HEK293 (cell line): ENCODE results near the gene POMT2.

Experiments
- CTCF ChIA-PET: fragments of 350-600 bp; formaldehyde crosslinking; extraction: SDS; loops from one replicate; lab custom pipeline; 2021; ENCODE audit warnings: antibody characterized with exemption; lab: Yijun Ruan, JAX
- POLR2A ChIA-PET: fragments of 300-600 bp; formaldehyde crosslinking; extraction: SDS; loops from one replicate; lab custom pipeline; 2020; ENCODE audit warnings: antibody characterized with exemption, inconsistent platforms; lab: Yijun Ruan, JAX
- H3K27ac ChIP-seq: fragments of 200-500 bp; sonication (Bioruptor generic); 2 replicates; pipeline ENCODE4 v1.5.1; 2014; ENCODE audit warnings: low read depth, low read length, control low read depth, inconsistent platforms; ENCODE audit errors: extremely low read depth
- H3K36me3 ChIP-seq, 2 experiments: fragments of 200-500 bp in 1 of 2; sonication (Bioruptor generic) in 1 of 2; 1 replicate in 1 of 2; 2 replicates in 1 of 2; pipeline ENCODE4 v1.5.1; 2014 to 2017; ENCODE audit warnings: inconsistent platforms in 2 of 2, low read length in 2 of 2; ENCODE audit not compliant: control insufficient read depth in 2 of 2, insufficient read depth in 1 of 2
- H3K4me1 ChIP-seq: fragments of 200-500 bp; sonication (Bioruptor generic); 2 replicates; pipeline ENCODE4 v1.5.1; 2014; ENCODE audit warnings: mild to moderate bottlenecking, low read length, inconsistent platforms; ENCODE audit not compliant: control insufficient read depth, insufficient read depth
- H3K4me3 ChIP-seq: 2 replicates; pipeline ENCODE4 v1.5.1; 2011; ENCODE audit warnings: low read depth, mild to moderate bottlenecking, control low read depth, low read length, moderate library complexity
- H3K9me3 ChIP-seq: fragments of 200-500 bp; sonication (Bioruptor generic); 2 replicates; pipeline ENCODE4 v1.5.1; 2014; ENCODE audit warnings: low read depth, low read length, inconsistent platforms; ENCODE audit not compliant: control insufficient read depth, insufficient read depth
- BCL11A ChIP-seq: fragments of 450-650 bp; formaldehyde crosslinking; IDR thresholded peaks from 2 replicates; pipeline ENCODE4 v1.5.1; 2016; ENCODE audit warnings: low read depth, missing biosample characterization, missing genetic modification characterization
- EGR2 ChIP-seq: fragments of 450-650 bp; formaldehyde crosslinking; IDR thresholded peaks from 2 replicates; pipeline ENCODE4 v1.5.1; 2016; ENCODE audit warnings: low read depth, missing biosample characterization, missing genetic modification characterization
- KLF1 ChIP-seq: fragments of 450-650 bp; formaldehyde crosslinking; IDR thresholded peaks from 2 replicates; pipeline ENCODE4 v1.5.1; 2016; ENCODE audit warnings: missing biosample characterization, missing genetic modification characterization
- KLF16 ChIP-seq: fragments of 450-650 bp; formaldehyde crosslinking; IDR thresholded peaks from 2 replicates; pipeline ENCODE4 v1.5.1; 2017; ENCODE audit warnings: missing biosample characterization, missing genetic modification characterization
- SP3 ChIP-seq: fragments of 450-650 bp; formaldehyde crosslinking; IDR thresholded peaks from 2 replicates; pipeline ENCODE4 v1.5.1; 2016; ENCODE audit warnings: missing biosample characterization, missing genetic modification characterization
- ZNF16 ChIP-seq: fragments of 450-650 bp; formaldehyde crosslinking; IDR thresholded peaks from 2 replicates; pipeline ENCODE4 v1.5.1; 2016; ENCODE audit warnings: low read depth, missing biosample characterization, missing genetic modification characterization
- ZNF175 ChIP-seq: fragments of 450-650 bp; formaldehyde crosslinking; IDR thresholded peaks from 2 replicates; pipeline ENCODE4 v1.5.1; 2016; ENCODE audit warnings: missing biosample characterization, missing genetic modification characterization
- ZNF202 ChIP-seq: fragments of 450-650 bp; formaldehyde crosslinking; IDR thresholded peaks from 2 replicates; pipeline ENCODE4 v1.5.1; 2016; ENCODE audit warnings: missing biosample characterization, missing genetic modification characterization, borderline replicate concordance
- ZNF23 ChIP-seq: fragments of 450-650 bp; formaldehyde crosslinking; IDR thresholded peaks from 2 replicates; pipeline ENCODE4 v1.5.1; 2016; ENCODE audit warnings: missing biosample characterization, missing genetic modification characterization, borderline replicate concordance
- ZNF239 ChIP-seq: fragments of 450-650 bp; formaldehyde crosslinking; IDR thresholded peaks from 2 replicates; pipeline ENCODE4 v1.5.1; 2016; ENCODE audit warnings: missing biosample characterization, missing genetic modification characterization
- ZNF292 ChIP-seq: fragments of 450-650 bp; formaldehyde crosslinking; IDR thresholded peaks from 2 replicates; pipeline ENCODE4 v1.5.1; 2016; ENCODE audit warnings: low read depth, missing biosample characterization, missing genetic modification characterization, borderline replicate concordance
- ZNF394 ChIP-seq: fragments of 450-650 bp; formaldehyde crosslinking; IDR thresholded peaks from 2 replicates; pipeline ENCODE4 v1.5.1; 2016; ENCODE audit warnings: missing biosample characterization, missing genetic modification characterization, mild to moderate bottlenecking, moderate library complexity, borderline replicate concordance
- ZNF561 ChIP-seq: fragments of 450-650 bp; IDR thresholded peaks from 2 replicates; pipeline ENCODE4 v1.5.1; 2018; ENCODE audit warnings: missing biosample characterization, missing genetic modification characterization, borderline replicate concordance
- ZNF626 ChIP-seq: fragments of 450-650 bp; sonication (Bioruptor Pico); formaldehyde crosslinking; IDR thresholded peaks from 2 replicates; pipeline ENCODE4 v1.5.1; 2018; ENCODE audit warnings: missing biosample characterization, missing genetic modification characterization, inconsistent platforms
- ZNF670 ChIP-seq: fragments of 450-650 bp; formaldehyde crosslinking; IDR thresholded peaks from 2 replicates; pipeline ENCODE4 v1.5.1; 2016; ENCODE audit warnings: missing biosample characterization, missing genetic modification characterization, low read depth
- ZNF747 ChIP-seq: fragments of 450-650 bp; formaldehyde crosslinking; IDR thresholded peaks from 2 replicates; pipeline ENCODE4 v1.5.1; 2016; ENCODE audit warnings: missing biosample characterization, missing genetic modification characterization
- ZNF843 ChIP-seq: fragments of 450-650 bp; formaldehyde crosslinking; IDR thresholded peaks from 2 replicates; pipeline ENCODE4 v1.5.1; 2016; ENCODE audit warnings: missing biosample characterization, missing genetic modification characterization
- ZXDB ChIP-seq: fragments of 450-650 bp; formaldehyde crosslinking; IDR thresholded peaks from 2 replicates; pipeline ENCODE4 v1.5.1; 2016; ENCODE audit warnings: missing biosample characterization, missing genetic modification characterization
- TF ChIP-seq, protein P1 (sequence below): sonication (generic); formaldehyde crosslinking; IDR thresholded peaks from 2 replicates; pipeline ENCODE4 v1.8.1; 2022; ENCODE audit warnings: mild to moderate bottlenecking, moderate library complexity, missing genetic modification reagents
- TF ChIP-seq, protein P2 (sequence below): fragments of 450-650 bp; formaldehyde crosslinking; IDR thresholded peaks from 2 replicates; pipeline ENCODE4 v1.5.1; 2016; ENCODE audit warnings: missing biosample characterization, missing genetic modification characterization
- TF ChIP-seq, protein P3 (sequence below): fragments of 450-650 bp; formaldehyde crosslinking; IDR thresholded peaks from 2 replicates; pipeline ENCODE4 v1.5.1; 2016; ENCODE audit warnings: missing biosample characterization, missing genetic modification characterization

The POMT2 gene

DNA sequence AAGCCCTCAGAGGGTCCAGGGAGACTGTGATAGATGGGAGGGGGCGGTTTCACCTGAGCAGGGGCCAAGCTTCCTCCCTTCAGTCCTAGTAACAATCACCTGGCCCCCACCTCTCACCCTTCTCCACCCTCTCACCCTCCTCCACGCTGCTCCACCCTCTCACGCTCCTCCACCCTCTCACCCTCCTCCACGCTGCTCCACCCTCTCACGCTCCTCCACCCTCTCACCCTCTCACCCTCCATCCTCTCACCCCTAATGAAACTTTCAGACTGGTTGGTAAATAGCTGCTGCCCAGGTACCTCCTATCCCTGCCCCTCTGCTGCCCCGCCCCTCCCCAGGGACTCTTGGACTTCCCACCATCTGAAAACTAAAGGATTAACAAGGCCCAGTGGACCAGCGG, 83.9 kb downstream of the POMT2 start (continued):
- TF ChIP-seq ZNF23 (no peak), EGR2 (tag by site-specific recombination) (peak; percentile 82), ZNF202 (tag by site-specific recombination) (no peak), BCL11A (tag by site-specific recombination) (no peak), SP3 (tag by site-specific recombination) (no peak), ZXDB (tag by site-specific recombination) (no peak)
- TF ChIP-seq, protein P1, sequence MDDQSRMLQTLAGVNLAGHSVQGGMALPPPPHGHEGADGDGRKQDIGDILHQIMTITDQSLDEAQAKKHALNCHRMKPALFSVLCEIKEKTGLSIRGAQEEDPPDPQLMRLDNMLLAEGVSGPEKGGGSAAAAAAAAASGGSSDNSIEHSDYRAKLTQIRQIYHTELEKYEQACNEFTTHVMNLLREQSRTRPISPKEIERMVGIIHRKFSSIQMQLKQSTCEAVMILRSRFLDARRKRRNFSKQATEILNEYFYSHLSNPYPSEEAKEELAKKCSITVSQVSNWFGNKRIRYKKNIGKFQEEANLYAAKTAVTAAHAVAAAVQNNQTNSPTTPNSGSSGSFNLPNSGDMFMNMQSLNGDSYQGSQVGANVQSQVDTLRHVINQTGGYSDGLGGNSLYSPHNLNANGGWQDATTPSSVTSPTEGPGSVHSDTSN (CRISPR knock-in tag): no peak
- TF ChIP-seq, protein P2, sequence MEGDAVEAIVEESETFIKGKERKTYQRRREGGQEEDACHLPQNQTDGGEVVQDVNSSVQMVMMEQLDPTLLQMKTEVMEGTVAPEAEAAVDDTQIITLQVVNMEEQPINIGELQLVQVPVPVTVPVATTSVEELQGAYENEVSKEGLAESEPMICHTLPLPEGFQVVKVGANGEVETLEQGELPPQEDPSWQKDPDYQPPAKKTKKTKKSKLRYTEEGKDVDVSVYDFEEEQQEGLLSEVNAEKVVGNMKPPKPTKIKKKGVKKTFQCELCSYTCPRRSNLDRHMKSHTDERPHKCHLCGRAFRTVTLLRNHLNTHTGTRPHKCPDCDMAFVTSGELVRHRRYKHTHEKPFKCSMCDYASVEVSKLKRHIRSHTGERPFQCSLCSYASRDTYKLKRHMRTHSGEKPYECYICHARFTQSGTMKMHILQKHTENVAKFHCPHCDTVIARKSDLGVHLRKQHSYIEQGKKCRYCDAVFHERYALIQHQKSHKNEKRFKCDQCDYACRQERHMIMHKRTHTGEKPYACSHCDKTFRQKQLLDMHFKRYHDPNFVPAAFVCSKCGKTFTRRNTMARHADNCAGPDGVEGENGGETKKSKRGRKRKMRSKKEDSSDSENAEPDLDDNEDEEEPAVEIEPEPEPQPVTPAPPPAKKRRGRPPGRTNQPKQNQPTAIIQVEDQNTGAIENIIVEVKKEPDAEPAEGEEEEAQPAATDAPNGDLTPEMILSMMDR (tag by site-specific recombination): no peak

DNA sequence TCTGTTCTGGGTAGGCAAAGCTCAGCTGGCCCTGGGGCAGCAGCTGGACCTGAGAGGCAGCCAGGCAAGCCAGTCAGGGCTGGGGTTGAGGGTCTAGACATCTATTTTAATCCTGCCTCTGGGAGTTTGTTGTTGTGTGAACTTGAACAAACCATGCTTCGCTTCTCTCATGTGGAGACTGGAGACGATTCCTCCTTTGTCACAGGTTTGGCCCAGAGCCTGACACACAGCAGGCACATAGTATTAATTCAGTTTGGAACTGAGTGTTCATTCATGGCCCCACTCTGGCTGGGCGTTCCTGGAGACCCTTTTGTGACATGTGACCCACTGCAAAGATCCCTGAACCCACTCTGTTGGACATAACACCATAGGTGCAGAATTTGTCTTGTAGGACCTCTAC, 89.0 kb downstream of the POMT2 start:
- no peak overlapping the region for H3K4me3 ChIP-seq
- TF ChIP-seq ZNF561 (tag by site-specific recombination): no peak
- no peak for TF ChIP-seq ZNF843 (tag by site-specific recombination)
- TF ChIP-seq ZNF670 (tag by site-specific recombination): no peak
- no peak for TF ChIP-seq ZXDB (tag by site-specific recombination)
- TF ChIP-seq, protein P3, sequence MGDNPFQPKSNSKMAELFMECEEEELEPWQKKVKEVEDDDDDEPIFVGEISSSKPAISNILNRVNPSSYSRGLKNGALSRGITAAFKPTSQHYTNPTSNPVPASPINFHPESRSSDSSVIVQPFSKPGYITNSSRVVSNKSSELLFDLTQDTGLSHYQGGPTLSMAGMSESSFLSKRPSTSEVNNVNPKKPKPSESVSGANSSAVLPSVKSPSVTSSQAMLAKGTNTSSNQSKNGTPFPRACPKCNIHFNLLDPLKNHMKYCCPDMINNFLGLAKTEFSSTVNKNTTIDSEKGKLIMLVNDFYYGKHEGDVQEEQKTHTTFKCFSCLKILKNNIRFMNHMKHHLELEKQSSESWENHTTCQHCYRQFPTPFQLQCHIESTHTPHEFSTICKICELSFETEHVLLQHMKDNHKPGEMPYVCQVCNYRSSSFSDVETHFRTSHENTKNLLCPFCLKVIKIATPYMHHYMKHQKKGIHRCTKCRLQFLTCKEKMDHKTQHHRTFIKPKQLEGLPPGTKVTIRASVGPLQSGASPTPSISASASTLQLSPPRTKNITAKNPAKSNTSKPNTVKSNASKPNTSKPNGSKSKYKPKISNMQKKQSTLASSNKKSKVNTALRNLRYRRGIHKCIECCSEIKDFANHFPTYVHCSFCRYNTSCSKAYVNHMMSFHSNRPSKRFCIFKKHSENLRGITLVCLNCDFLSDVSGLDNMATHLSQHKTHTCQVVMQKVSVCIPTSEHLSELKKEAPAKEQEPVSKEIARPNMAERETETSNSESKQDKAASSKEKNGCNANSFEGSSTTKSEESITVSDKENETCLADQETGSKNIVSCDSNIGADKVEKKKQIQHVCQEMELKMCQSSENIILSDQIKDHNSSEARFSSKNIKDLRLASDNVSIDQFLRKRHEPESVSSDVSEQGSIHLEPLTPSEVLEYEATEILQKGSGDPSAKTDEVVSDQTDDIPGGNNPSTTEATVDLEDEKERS (tag by site-specific recombination): no peak
- no peak for TF ChIP-seq ZNF239
- TF ChIP-seq KLF16: no peak
- no peak for TF ChIP-seq ZNF626 (tag by site-specific recombination)
- TF ChIP-seq ZNF394: no peak
- TF ChIP-seq ZNF16: no peak
- no peak for TF ChIP-seq KLF1
- no peak for TF ChIP-seq ZNF292
- TF ChIP-seq ZNF202 (tag by site-specific recombination): no peak
- TF ChIP-seq ZNF175 (tag by site-specific recombination): no peak
- TF ChIP-seq ZNF747 (tag by site-specific recombination): no peak
- no peaks in the 10 kb centered on the region for H3K4me1 ChIP-seq
- CTCF ChIA-PET: no interaction called here
- no peaks in the 10 kb centered on the region for H3K36me3 ChIP-seq
- POLR2A ChIA-PET: no interaction called here
- no peaks in the 10 kb centered on the region for H3K9me3 ChIP-seq
- no peak overlapping the region for H3K27ac ChIP-seq
